Glutamatergic neuron (in vitro differentiated cells): Measurements from ENCODE around the gene RPP21. TPM values are rescaled to one million over a fixed set of nuclear protein-coding genes. Genes with fewer than 3 reads are reported as not detected.

ENCODE experiments used
- DNase-seq: peaks from one replicate; pipeline ENCODE4 v3.0.0; 2022
- H3K27ac Mint-ChIP-seq: one replicate; pipeline ENCODE4 v1.8.0; 2020; ENCODE audit warnings: mild to moderate bottlenecking, mixed read lengths, inconsistent platforms; ENCODE audit not compliant: unreplicated experiment
- H3K27me3 Mint-ChIP-seq: one replicate; pipeline ENCODE4 v1.8.0; 2020; ENCODE audit warnings: mild to moderate bottlenecking, moderate library complexity, mixed read lengths, inconsistent platforms; ENCODE audit not compliant: unreplicated experiment
- H3K36me3 Mint-ChIP-seq: one replicate; pipeline ENCODE4 v1.8.0; 2020; ENCODE audit warnings: mild to moderate bottlenecking, mixed read lengths, inconsistent platforms; ENCODE audit not compliant: unreplicated experiment
- H3K4me1 Mint-ChIP-seq: one replicate; pipeline ENCODE4 v1.8.0; 2020; ENCODE audit warnings: mild to moderate bottlenecking, low read depth, mixed read lengths, inconsistent platforms; ENCODE audit not compliant: unreplicated experiment
- H3K4me3 Mint-ChIP-seq: one replicate; pipeline ENCODE4 v1.8.0; 2020; ENCODE audit warnings: mild to moderate bottlenecking, mixed read lengths, inconsistent platforms; ENCODE audit not compliant: unreplicated experiment
- H3K9me3 Mint-ChIP-seq: one replicate; pipeline ENCODE4 v1.8.0; 2020; ENCODE audit warnings: mild to moderate bottlenecking, moderate library complexity, mixed read lengths, inconsistent platforms; ENCODE audit not compliant: unreplicated experiment
- CTCF ChIP-seq: fragments of 200-600 bp; sonication (generic); IDR thresholded peaks from one replicate; pipeline ENCODE4 v1.5.0; 2021; ENCODE audit not compliant: partially characterized antibody, unreplicated experiment
- total RNA-seq: library from RNA; stranded (reverse); fragmentation: NEBNext Ultra II Directional; extraction: Animal tissue kit (Norgen Biotek cat#: 25700); gene quantifications from one replicate; pipeline ENCODE4 v1.2.1, GENCODE V29; 2021; ENCODE audit not compliant: unreplicated experiment

The RPP21 gene
- total RNA-seq, 1 donor from 2014 or later: 36.7 TPM

GRCh38 chr6:30344191-30344867 lies 627 bp upstream of the RPP21 start:
- Mint-ChIP-seq H3K27ac (no peak overlapping the region), H3K36me3 (no peaks in the 10 kb centered on the region), H3K27me3 (peaks cover 4% of the 10 kb centered on the region), H3K4me1 (peaks cover 5% of the 10 kb centered on the region), H3K4me3 (peak overlapping the region; percentile 85), H3K9me3 (peaks cover 1% of the 10 kb centered on the region)
- TF ChIP-seq CTCF: no peak
- DNase-seq: no peak

- DNase-seq: no peak
- Mint-ChIP-seq H3K4me1 (peaks cover 5% of the 10 kb centered on the region), H3K27ac (peak overlapping the region; percentile 49), H3K36me3 (no peaks in the 10 kb centered on the region), H3K27me3 (peaks cover 4% of the 10 kb centered on the region), H3K9me3 (peaks cover 1% of the 10 kb centered on the region), H3K4me3 (peak overlapping the region; percentile 85)
- no peak for TF ChIP-seq CTCF
Observed at GRCh38 chr6:30345852-30346251, 896 bp downstream of the RPP21 start.

- H3K4me1 Mint-ChIP-seq: peaks cover 5% of the 10 kb centered on the region
- no peak for DNase-seq
- TF ChIP-seq CTCF: no peak
- peaks cover 1% of the 10 kb centered on the region for H3K9me3 Mint-ChIP-seq
- no peak overlapping the region for H3K4me3 Mint-ChIP-seq
- no peak overlapping the region for H3K27ac Mint-ChIP-seq
- no peaks in the 10 kb centered on the region for H3K36me3 Mint-ChIP-seq
- peaks cover 4% of the 10 kb centered on the region for H3K27me3 Mint-ChIP-seq
Observed at GRCh38 chr6:30348957-30349356, 4.0 kb downstream of the RPP21 start.

- Mint-ChIP-seq H3K9me3 (peaks cover 1% of the 10 kb centered on the region), H3K4me1 (peaks cover 5% of the 10 kb centered on the region), H3K36me3 (no peaks in the 10 kb centered on the region), H3K27ac (no peak overlapping the region), H3K27me3 (peaks cover 4% of the 10 kb centered on the region), H3K4me3 (no peak overlapping the region)
- no peak for TF ChIP-seq CTCF
- no peak for DNase-seq
Observed at GRCh38 chr6:30349421-30350177, 4.6 kb downstream of the RPP21 start.

GRCh38 chr6:30350524-30350923 lies 5.6 kb downstream of the RPP21 start:
- H3K4me3 Mint-ChIP-seq: no peak overlapping the region
- H3K4me1 Mint-ChIP-seq: peaks cover 5% of the 10 kb centered on the region
- no peak for DNase-seq
- no peak overlapping the region for H3K27ac Mint-ChIP-seq
- H3K36me3 Mint-ChIP-seq: no peaks in the 10 kb centered on the region
- TF ChIP-seq CTCF: no peak
- peaks cover 1% of the 10 kb centered on the region for H3K9me3 Mint-ChIP-seq
- H3K27me3 Mint-ChIP-seq: peaks cover 4% of the 10 kb centered on the region
